ENCODE measurements around the gene CACNA2D4. TPM values are rescaled to one million over a fixed set of nuclear protein-coding genes. Genes with fewer than 3 reads are reported as not detected.

Gene CACNA2D4
- total RNA-seq, 3 donors from 2014 or later, result 3.9 to 9.3 (median 4.8) TPM

- H3K4me1 ChIP-seq (ENCODE audit: low read depth), result no peaks in the 10 kb centered on the region
- no peak overlapping the region for H3K4me3 ChIP-seq
- intact Hi-C loops (cut with DNase I, micrococcal nuclease), result no loop called here
- TF ChIP-seq, protein P1, sequence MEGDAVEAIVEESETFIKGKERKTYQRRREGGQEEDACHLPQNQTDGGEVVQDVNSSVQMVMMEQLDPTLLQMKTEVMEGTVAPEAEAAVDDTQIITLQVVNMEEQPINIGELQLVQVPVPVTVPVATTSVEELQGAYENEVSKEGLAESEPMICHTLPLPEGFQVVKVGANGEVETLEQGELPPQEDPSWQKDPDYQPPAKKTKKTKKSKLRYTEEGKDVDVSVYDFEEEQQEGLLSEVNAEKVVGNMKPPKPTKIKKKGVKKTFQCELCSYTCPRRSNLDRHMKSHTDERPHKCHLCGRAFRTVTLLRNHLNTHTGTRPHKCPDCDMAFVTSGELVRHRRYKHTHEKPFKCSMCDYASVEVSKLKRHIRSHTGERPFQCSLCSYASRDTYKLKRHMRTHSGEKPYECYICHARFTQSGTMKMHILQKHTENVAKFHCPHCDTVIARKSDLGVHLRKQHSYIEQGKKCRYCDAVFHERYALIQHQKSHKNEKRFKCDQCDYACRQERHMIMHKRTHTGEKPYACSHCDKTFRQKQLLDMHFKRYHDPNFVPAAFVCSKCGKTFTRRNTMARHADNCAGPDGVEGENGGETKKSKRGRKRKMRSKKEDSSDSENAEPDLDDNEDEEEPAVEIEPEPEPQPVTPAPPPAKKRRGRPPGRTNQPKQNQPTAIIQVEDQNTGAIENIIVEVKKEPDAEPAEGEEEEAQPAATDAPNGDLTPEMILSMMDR (IDR thresholded peaks at IDR 0.05), result no peak
- DNase-seq (no peak), ATAC-seq (no peak)
- no peaks in the 10 kb centered on the region for H3K36me3 ChIP-seq (ENCODE audit: low read depth)
- H3K9me3 ChIP-seq, result no peaks in the 10 kb centered on the region
Observed at GRCh38 chr12:1876086-1876485, 42.4 kb downstream of the CACNA2D4 start.

GRCh38 chr12:1875608-1876007, 42.8 kb downstream of the CACNA2D4 start:
- Histone ChIP-seq H3K36me3 (ENCODE audit: low read depth) (no peaks in the 10 kb centered on the region), H3K4me3 (no peak overlapping the region), H3K4me1 (ENCODE audit: low read depth) (no peaks in the 10 kb centered on the region), H3K9me3 (no peaks in the 10 kb centered on the region)
- intact Hi-C loops (cut with DNase I, micrococcal nuclease), result no loop called here
- ATAC-seq (no peak), DNase-seq (no peak)
- TF ChIP-seq, protein P1 (IDR thresholded peaks at IDR 0.05), result no peak

- TF ChIP-seq, protein P1 (IDR thresholded peaks at IDR 0.05), result no peak
- intact Hi-C loops (cut with DNase I, micrococcal nuclease), result no loop called here
- H3K9me3 ChIP-seq, result no peaks in the 10 kb centered on the region
- H3K4me1 ChIP-seq (ENCODE audit: low read depth), result no peaks in the 10 kb centered on the region
- H3K4me3 ChIP-seq, result no peak overlapping the region
- DNase-seq, result no peak
- ATAC-seq, result no peak
- no peaks in the 10 kb centered on the region for H3K36me3 ChIP-seq (ENCODE audit: low read depth)
Observed at GRCh38 chr12:1873531-1874510, 44.6 kb downstream of the CACNA2D4 start.

GRCh38 chr12:1872448-1872847, 46.0 kb downstream of the CACNA2D4 start:
- TF ChIP-seq, protein P1 (IDR thresholded peaks at IDR 0.05), result no peak
- H3K36me3 ChIP-seq (ENCODE audit: low read depth), result no peaks in the 10 kb centered on the region
- intact Hi-C loops (cut with DNase I, micrococcal nuclease), result no loop called here
- H3K4me1 ChIP-seq (ENCODE audit: low read depth), result no peaks in the 10 kb centered on the region
- H3K9me3 ChIP-seq, result no peaks in the 10 kb centered on the region
- no peak overlapping the region for H3K4me3 ChIP-seq
- DNase-seq (no peak), ATAC-seq (no peak)

GRCh38 chr12:1872001-1872400, 46.5 kb downstream of the CACNA2D4 start:
- Histone ChIP-seq H3K36me3 (ENCODE audit: low read depth) (no peaks in the 10 kb centered on the region), H3K4me1 (ENCODE audit: low read depth) (no peaks in the 10 kb centered on the region), H3K4me3 (no peak overlapping the region), H3K9me3 (no peaks in the 10 kb centered on the region)
- no peak for ATAC-seq
- no peak for DNase-seq
- intact Hi-C loops (cut with DNase I, micrococcal nuclease), result no loop called here
- TF ChIP-seq, protein P1 (IDR thresholded peaks at IDR 0.05), result no peak
